Measurements from ENCODE around the gene AIG1. TPM values are rescaled to one million over a fixed set of nuclear protein-coding genes. Genes with fewer than 3 reads are reported as not detected.

AIG1 gene
- total RNA-seq, 1 experiment from 2014 or later, result 51.1 TPM

DNA sequence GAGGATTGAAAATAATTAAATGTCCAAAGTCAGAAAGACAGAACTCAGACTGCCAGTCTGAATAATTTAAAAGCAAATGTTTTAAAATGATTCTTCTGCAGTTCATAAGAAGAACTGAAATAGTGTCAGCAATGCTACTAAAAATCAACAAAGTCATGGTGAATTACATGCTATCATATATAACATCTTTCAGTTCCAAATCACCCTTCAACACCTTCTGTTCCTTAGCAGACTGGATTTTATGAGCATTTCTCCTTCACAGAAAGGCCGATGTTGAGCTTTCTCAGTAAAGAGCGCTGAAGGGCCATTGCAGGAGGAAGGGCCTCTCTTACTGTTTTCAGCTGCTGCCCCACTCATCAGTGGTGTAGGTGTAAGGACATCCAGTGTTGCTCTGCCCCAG is 63.3 kb downstream of the AIG1 start:
- Histone ChIP-seq H3K36me3 (ENCODE audit: control insufficient read depth in 1 of 2, insufficient read depth in 2 of 2, low read length in 2 of 2) (0 out of 4 replicates have a peak, but pooled peaks cover 0 to 3% of the 10 kb centered on the region in 2 experiments), H3K4me1 (ENCODE audit: control insufficient read depth in 1 of 2, insufficient read depth in 2 of 2, low read length in 2 of 2) (no peaks in the 10 kb centered on the region), H3K9ac (ENCODE audit: low read length) (no peak overlapping the region), H3K4me3 (replicated peaks in 1 of 2; ENCODE audit: low read depth in 1 of 2, low read length in 2 of 2) (no peak overlapping the region), H3K27ac (ENCODE audit: low read depth, low read length) (no peak overlapping the region), H4K20me1 (ENCODE audit: insufficient read depth) (no peaks in the 10 kb centered on the region), H2AFZ (ENCODE audit: low read depth, low read length, poor library complexity, severe bottlenecking) (no peak overlapping the region), H3K9me3 (ENCODE audit: control insufficient read depth in 1 of 2, insufficient read depth in 1 of 2, low read depth in 1 of 2, low read length in 2 of 2) (no peaks in the 10 kb centered on the region), H3K79me2 (ENCODE audit: insufficient read depth, low read length) (no peaks in the 10 kb centered on the region), H3K4me2 (ENCODE audit: low read length) (no peak overlapping the region), H3K9me2 (ENCODE audit: insufficient read depth) (no peaks in the 10 kb centered on the region), H3K27me3 (ENCODE audit: insufficient read depth, low read length) (no peaks in the 10 kb centered on the region)
- intact Hi-C loops (cut with micrococcal nuclease), result no loop called here
- TF ChIP-seq EZH2phosphoT487 (IDR thresholded peaks at IDR 0.05; ENCODE audit: borderline replicate concordance), result no peak
- no peak for TF ChIP-seq RAD21 (IDR thresholded peaks at IDR 0.05; ENCODE audit: low read depth)
- TF ChIP-seq YY1 (IDR thresholded peaks at IDR 0.05; ENCODE audit: extremely low read depth, insufficient replicate concordance, low read depth, low read length), result no peak
- no peak for TF ChIP-seq POLR2A (IDR thresholded peaks at IDR 0.05; ENCODE audit: borderline replicate concordance, extremely low read depth, insufficient read depth, insufficient read length)
- TF ChIP-seq, protein P1, sequence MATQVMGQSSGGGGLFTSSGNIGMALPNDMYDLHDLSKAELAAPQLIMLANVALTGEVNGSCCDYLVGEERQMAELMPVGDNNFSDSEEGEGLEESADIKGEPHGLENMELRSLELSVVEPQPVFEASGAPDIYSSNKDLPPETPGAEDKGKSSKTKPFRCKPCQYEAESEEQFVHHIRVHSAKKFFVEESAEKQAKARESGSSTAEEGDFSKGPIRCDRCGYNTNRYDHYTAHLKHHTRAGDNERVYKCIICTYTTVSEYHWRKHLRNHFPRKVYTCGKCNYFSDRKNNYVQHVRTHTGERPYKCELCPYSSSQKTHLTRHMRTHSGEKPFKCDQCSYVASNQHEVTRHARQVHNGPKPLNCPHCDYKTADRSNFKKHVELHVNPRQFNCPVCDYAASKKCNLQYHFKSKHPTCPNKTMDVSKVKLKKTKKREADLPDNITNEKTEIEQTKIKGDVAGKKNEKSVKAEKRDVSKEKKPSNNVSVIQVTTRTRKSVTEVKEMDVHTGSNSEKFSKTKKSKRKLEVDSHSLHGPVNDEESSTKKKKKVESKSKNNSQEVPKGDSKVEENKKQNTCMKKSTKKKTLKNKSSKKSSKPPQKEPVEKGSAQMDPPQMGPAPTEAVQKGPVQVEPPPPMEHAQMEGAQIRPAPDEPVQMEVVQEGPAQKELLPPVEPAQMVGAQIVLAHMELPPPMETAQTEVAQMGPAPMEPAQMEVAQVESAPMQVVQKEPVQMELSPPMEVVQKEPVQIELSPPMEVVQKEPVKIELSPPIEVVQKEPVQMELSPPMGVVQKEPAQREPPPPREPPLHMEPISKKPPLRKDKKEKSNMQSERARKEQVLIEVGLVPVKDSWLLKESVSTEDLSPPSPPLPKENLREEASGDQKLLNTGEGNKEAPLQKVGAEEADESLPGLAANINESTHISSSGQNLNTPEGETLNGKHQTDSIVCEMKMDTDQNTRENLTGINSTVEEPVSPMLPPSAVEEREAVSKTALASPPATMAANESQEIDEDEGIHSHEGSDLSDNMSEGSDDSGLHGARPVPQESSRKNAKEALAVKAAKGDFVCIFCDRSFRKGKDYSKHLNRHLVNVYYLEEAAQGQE (IDR thresholded peaks at IDR 0.05; ENCODE audit: low read depth), result no peak
- TF ChIP-seq EZH2 (IDR thresholded peaks at IDR 0.05), result no peak
- TF ChIP-seq, protein P2, sequence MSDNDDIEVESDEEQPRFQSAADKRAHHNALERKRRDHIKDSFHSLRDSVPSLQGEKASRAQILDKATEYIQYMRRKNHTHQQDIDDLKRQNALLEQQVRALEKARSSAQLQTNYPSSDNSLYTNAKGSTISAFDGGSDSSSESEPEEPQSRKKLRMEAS (IDR thresholded peaks at IDR 0.05), result no peak
- no peak for TF ChIP-seq SP1 (IDR thresholded peaks at IDR 0.05; ENCODE audit: low read depth)
- TF ChIP-seq EGR1 (IDR thresholded peaks at IDR 0.05; ENCODE audit: low read depth), result no peak
- no peak for TF ChIP-seq SRF (IDR thresholded peaks at IDR 0.05; ENCODE audit: low read depth)
- no peak for TF ChIP-seq CEBPB (IDR thresholded peaks at IDR 0.05; ENCODE audit: low read depth)
- TF ChIP-seq, protein P3, sequence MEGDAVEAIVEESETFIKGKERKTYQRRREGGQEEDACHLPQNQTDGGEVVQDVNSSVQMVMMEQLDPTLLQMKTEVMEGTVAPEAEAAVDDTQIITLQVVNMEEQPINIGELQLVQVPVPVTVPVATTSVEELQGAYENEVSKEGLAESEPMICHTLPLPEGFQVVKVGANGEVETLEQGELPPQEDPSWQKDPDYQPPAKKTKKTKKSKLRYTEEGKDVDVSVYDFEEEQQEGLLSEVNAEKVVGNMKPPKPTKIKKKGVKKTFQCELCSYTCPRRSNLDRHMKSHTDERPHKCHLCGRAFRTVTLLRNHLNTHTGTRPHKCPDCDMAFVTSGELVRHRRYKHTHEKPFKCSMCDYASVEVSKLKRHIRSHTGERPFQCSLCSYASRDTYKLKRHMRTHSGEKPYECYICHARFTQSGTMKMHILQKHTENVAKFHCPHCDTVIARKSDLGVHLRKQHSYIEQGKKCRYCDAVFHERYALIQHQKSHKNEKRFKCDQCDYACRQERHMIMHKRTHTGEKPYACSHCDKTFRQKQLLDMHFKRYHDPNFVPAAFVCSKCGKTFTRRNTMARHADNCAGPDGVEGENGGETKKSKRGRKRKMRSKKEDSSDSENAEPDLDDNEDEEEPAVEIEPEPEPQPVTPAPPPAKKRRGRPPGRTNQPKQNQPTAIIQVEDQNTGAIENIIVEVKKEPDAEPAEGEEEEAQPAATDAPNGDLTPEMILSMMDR (IDR thresholded peaks at IDR 0.05 in 2 of 3, conservative IDR thresholded peaks at IDR 0.05 in 1 of 3; ENCODE audit: borderline replicate concordance in 1 of 3, insufficient read depth in 1 of 3, low read depth in 2 of 3, low read length in 2 of 3), result no peak
- no peak for TF ChIP-seq CBX3 (IDR thresholded peaks at IDR 0.05; ENCODE audit: low read depth)
- no peak for TF ChIP-seq POLR2AphosphoS5 (IDR thresholded peaks at IDR 0.05; ENCODE audit: low read depth, low read length)
- no peak for TF ChIP-seq FOSL1 (IDR thresholded peaks at IDR 0.05; ENCODE audit: low read depth)
- no peak for TF ChIP-seq JUND (IDR thresholded peaks at IDR 0.05)
- no peak for TF ChIP-seq TCF7L2 (IDR thresholded peaks at IDR 0.05; ENCODE audit: borderline replicate concordance, extremely low read depth, insufficient read depth, insufficient read length)
- TF ChIP-seq, protein P4, sequence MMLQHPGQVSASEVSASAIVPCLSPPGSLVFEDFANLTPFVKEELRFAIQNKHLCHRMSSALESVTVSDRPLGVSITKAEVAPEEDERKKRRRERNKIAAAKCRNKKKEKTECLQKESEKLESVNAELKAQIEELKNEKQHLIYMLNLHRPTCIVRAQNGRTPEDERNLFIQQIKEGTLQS (IDR thresholded peaks at IDR 0.05), result no peak
- no peak for TF ChIP-seq SIN3A (IDR thresholded peaks at IDR 0.05; ENCODE audit: low read depth)
- TF ChIP-seq, protein P5, sequence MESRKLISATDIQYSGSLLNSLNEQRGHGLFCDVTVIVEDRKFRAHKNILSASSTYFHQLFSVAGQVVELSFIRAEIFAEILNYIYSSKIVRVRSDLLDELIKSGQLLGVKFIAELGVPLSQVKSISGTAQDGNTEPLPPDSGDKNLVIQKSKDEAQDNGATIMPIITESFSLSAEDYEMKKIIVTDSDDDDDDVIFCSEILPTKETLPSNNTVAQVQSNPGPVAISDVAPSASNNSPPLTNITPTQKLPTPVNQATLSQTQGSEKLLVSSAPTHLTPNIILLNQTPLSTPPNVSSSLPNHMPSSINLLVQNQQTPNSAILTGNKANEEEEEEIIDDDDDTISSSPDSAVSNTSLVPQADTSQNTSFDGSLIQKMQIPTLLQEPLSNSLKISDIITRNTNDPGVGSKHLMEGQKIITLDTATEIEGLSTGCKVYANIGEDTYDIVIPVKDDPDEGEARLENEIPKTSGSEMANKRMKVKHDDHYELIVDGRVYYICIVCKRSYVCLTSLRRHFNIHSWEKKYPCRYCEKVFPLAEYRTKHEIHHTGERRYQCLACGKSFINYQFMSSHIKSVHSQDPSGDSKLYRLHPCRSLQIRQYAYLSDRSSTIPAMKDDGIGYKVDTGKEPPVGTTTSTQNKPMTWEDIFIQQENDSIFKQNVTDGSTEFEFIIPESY (IDR thresholded peaks at IDR 0.05; ENCODE audit: extremely low read depth, insufficient replicate concordance, low read length), result no peak
- no TSS peak for BruUV-seq (replicated peaks)
- ChIA-PET RAD21 (ENCODE audit: low non-redundant PET in 1 of 2, low total read pairs in 2 of 2, uncharacterized antibody in 2 of 2, unreplicated experiment in 2 of 2) (no interaction called here), POLR2A (no interaction called here), CTCF (no interaction called here)
- ATAC-seq, result no peak
- DNase-seq (ENCODE audit: low read depth, low spot score), result no peak
